GM12872 (cell line): ENCODE results near the gene ICE1.

Source experiments
- TF ChIP-seq, protein P1 (sequence below): IDR thresholded peaks from 3 replicates; pipeline ENCODE4 v1.5.1; 2011; ENCODE audit warnings: low read depth, mild to moderate bottlenecking, low read length, moderate library complexity; ENCODE audit not compliant: insufficient read depth

The ICE1 gene

DNA sequence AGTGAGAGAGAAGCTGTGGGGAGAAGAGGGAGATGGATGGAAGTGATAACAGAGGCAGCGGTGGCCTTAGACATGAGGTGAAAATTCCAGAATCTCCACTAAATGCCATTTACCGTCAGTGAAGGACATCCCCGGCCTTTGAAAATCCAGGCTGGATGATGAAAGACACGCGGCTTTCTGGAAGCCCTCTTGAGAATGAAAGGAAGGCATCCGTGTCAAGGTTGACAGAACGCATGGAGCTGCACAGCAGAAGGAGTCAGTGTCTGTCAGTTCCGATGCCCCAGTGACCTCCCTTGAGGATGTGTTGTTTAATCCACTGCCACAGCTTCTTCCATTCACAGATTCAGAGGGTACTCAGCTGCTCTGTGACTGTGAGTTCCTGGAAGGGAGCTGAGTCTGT lies 114.9 kb downstream of the ICE1 start:
- TF ChIP-seq, protein P1, sequence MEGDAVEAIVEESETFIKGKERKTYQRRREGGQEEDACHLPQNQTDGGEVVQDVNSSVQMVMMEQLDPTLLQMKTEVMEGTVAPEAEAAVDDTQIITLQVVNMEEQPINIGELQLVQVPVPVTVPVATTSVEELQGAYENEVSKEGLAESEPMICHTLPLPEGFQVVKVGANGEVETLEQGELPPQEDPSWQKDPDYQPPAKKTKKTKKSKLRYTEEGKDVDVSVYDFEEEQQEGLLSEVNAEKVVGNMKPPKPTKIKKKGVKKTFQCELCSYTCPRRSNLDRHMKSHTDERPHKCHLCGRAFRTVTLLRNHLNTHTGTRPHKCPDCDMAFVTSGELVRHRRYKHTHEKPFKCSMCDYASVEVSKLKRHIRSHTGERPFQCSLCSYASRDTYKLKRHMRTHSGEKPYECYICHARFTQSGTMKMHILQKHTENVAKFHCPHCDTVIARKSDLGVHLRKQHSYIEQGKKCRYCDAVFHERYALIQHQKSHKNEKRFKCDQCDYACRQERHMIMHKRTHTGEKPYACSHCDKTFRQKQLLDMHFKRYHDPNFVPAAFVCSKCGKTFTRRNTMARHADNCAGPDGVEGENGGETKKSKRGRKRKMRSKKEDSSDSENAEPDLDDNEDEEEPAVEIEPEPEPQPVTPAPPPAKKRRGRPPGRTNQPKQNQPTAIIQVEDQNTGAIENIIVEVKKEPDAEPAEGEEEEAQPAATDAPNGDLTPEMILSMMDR, result no peak

DNA sequence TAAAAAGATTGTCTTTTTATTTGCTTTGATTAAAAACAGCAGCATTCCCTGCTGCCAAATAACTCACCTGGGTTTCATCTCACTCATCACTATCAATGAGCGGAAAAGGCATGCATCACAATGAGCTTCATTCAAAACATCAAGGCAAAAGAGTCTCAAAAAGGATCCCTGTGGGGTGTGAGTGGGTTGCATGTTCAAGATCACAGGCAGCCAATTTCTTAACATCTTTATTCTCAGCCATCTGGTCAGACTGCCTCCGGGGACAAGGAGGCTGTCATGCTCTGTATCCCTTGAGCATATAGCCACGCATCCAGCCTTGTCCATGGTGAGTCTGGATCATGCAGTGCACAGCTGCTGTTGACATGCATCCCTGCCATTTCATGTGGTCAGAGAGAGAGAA lies 117.1 kb downstream of the ICE1 start:
- TF ChIP-seq, protein P1, result no peak
